Measurements from ENCODE around the gene EXD3.

The EXD3 gene

GRCh38 chr9:137374131-137374845 is 48.7 kb downstream of the EXD3 start:
- DNase-seq = no peak

GRCh38 chr9:137373611-137373980 is 49.4 kb downstream of the EXD3 start:
- no peak for DNase-seq

- DNase-seq = no peak
These were observed 50.0 kb downstream of the EXD3 start for GRCh38 chr9:137372693-137373610.

- DNase-seq = no peak
These were observed 50.9 kb downstream of the EXD3 start for GRCh38 chr9:137371946-137372651.

GRCh38 chr9:137371521-137371941 is 51.4 kb downstream of the EXD3 start:
- DNase-seq = no peak

GRCh38 chr9:137370865-137371520 is 52.0 kb downstream of the EXD3 start:
- no peak for DNase-seq

- DNase-seq = no peak
These were observed 52.8 kb downstream of the EXD3 start for GRCh38 chr9:137369911-137370764.

GRCh38 chr9:137369061-137369787 is 53.7 kb downstream of the EXD3 start:
- no peak for DNase-seq

GRCh38 chr9:137368431-137369035 is 54.4 kb downstream of the EXD3 start:
- DNase-seq = no peak

- DNase-seq = no peak
These were observed 55.2 kb downstream of the EXD3 start for GRCh38 chr9:137367506-137368430.

- DNase-seq = no peak
These were observed 56.0 kb downstream of the EXD3 start for GRCh38 chr9:137366891-137367381.

GRCh38 chr9:137366445-137366810 is 56.5 kb downstream of the EXD3 start:
- no peak for DNase-seq

- DNase-seq = no peak
These were observed 57.2 kb downstream of the EXD3 start for GRCh38 chr9:137365552-137366444.

- DNase-seq = no peak
These were observed 57.9 kb downstream of the EXD3 start for GRCh38 chr9:137365056-137365455.

- DNase-seq = no peak
These were observed 63.1 kb downstream of the EXD3 start for GRCh38 chr9:137359850-137360249.

- no peak for DNase-seq
These were observed 64.8 kb downstream of the EXD3 start for GRCh38 chr9:137358126-137358525.

- DNase-seq = no peak
These were observed 65.8 kb downstream of the EXD3 start for GRCh38 chr9:137357166-137357565.

GRCh38 chr9:137355761-137356365 is 67.1 kb downstream of the EXD3 start:
- DNase-seq = no peak

Data from amniotic stem cell (primary cell).